RCC 7860 (cell line): ENCODE data around the gene HFE.

Source experiments
- DNase-seq: peaks from one replicate; pipeline ENCODE4 v3.0.0-alpha.2; 2015; ENCODE audit warnings: low spot score
- FAIRE-seq: peaks from 2 replicates; lab custom pipeline; 2012; peaks lifted over from hg19 to GRCh38; lab: Jason Lieb, UNC

The HFE gene

GRCh38 chr6:26129656-26130055, 42.4 kb downstream of the HFE start:
- FAIRE-seq, result no peak
- DNase-seq, result no peak

GRCh38 chr6:26130581-26131249, 43.5 kb downstream of the HFE start:
- no peak for FAIRE-seq

GRCh38 chr6:26131618-26132017, 44.4 kb downstream of the HFE start:
- DNase-seq (no peak), FAIRE-seq (no peak)

More at GRCh38 chr6:26130581-26131249, 43.5 kb downstream of the HFE start:
- DNase-seq, result no peak

GRCh38 chr6:26133730-26134129, 46.5 kb downstream of the HFE start:
- DNase-seq (no peak), FAIRE-seq (no peak)

GRCh38 chr6:26136321-26136720, 49.1 kb downstream of the HFE start:
- FAIRE-seq (no peak), DNase-seq (no peak)

GRCh38 chr6:26140254-26140966, 53.2 kb downstream of the HFE start:
- FAIRE-seq (no peak), DNase-seq (no peak)

GRCh38 chr6:26140967-26141294, 53.7 kb downstream of the HFE start:
- FAIRE-seq (no peak), DNase-seq (no peak)

GRCh38 chr6:26141378-26141904, 54.2 kb downstream of the HFE start:
- FAIRE-seq (no peak), DNase-seq (no peak)

GRCh38 chr6:26142026-26142425, 54.8 kb downstream of the HFE start:
- no peak for FAIRE-seq

More at GRCh38 chr6:26142026-26142425, 54.8 kb downstream of the HFE start:
- no peak for DNase-seq
